ENCODE results near the gene PLA2G12A.

GRCh38 chr4:109683621-109684253 is 46.1 kb downstream of the PLA2G12A start:
- no peak for TF ChIP-seq CTCF (IDR thresholded peaks at IDR 0.05)
- TF ChIP-seq POLR2AphosphoS5 (IDR thresholded peaks at IDR 0.05; ENCODE audit: low read depth, low read length): no peak
- TF ChIP-seq SIN3A (IDR thresholded peaks at IDR 0.05; ENCODE audit: borderline replicate concordance, insufficient read depth, low read depth, low read length): no peak
- TF ChIP-seq TCF7L2 (IDR thresholded peaks at IDR 0.05; ENCODE audit: low read depth, low read length): no peak
- no peak for TF ChIP-seq REST (IDR thresholded peaks at IDR 0.05; ENCODE audit: insufficient read depth in 1 of 2, low read depth in 2 of 2, low read length in 1 of 2)
